Activated CD4-positive, alpha-beta T cell treated with anti-CD3 and anti-CD28 coated beads, Interleukin-2, amount 50 U/mL, for 16 hours (primary cell): ENCODE data around the gene PARP12.

Experiments used
- DNase-seq: peaks from one replicate; pipeline ENCODE4 v3.0.0-alpha.2; 2020

PARP12 gene

DNA sequence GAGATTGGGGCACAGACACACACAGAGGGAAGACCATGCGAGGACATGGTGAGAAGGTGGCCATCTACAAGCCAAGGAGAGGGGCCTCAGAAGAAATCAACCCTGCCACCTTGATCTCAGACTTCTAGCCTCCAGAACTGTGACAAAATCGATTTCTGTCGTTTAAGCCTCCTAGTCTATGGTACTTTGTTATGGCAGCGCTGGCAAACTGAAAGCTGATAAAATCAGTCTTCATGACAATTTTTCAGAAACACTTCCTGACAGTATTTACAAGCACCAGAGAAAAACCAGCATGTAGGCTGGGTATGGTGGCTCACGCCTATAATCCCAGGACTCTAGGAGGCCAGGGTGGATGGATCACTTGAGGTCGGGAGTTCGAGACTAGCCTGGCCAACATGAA, 4.2 kb downstream of the PARP12 start:
- DNase-seq: no peak

DNA sequence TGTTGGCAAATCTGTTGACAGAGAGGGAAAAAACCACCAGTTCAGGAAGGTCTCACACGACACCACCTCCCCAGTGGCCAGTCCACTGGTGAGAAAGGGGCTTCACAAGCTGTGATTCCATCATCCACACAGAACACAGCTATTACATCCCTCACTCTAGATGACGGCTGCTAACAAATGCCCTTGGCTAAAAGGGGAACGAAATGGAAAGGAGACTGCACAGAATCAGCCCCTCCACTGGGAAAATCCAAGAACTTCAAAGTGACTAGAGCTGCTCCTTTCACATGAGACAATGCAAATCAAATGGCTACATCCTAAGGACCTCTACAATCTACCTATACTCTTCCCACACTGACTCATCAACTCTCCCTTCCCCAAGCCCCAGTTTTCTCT, 5.6 kb downstream of the PARP12 start:
- DNase-seq: no peak

DNA sequence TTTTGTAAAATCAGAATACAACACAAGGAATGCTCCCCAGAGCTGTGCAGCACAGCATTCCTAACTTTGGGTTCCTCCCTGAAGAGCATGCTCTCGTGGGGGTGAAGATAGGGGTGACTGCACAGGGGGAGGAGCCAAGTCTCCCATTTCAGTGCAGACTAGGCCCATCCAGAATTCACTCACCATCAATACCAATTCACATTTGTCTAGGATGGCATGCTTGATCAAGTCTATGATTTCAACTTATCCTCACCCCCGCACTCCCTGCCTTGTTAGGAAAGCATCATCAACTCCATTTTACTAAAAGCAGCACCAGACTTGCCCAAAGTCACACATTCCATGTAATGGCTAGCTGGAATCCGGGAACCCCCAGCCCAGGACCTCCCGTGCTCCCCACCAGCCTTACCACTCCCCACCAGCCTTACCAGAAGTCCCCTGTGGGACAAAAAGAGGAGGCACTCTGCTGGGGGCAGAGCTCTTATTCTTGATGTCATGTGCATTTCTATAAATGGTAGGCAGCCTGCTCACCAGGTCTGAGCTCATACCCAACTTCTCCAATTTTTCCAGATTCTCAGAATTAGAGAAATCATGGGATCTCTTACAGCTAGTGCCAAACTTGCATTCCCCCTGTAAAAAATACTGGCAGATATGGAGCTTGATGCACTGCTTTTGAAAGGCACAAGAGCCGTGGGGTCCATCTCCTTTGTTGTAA, 6.2 kb downstream of the PARP12 start:
- no peak for DNase-seq

DNA sequence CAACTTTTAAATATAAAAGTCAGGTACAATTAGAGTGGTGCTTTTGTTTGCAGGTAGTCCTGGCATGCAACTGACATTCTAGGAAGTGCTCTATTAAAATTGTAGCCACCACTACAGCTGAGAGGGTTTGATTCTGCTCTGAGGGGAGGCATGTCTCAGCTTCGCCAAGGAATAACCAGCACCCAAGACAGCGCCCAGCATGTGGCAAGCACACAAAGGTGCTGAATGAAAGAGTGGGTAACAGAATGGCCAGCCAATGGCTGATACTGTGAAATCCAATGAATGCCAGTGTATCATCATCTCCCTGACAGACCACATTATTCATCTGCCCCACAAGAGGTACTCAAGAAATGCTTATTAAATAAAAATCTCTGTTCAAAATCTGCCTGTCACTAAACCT, 6.9 kb downstream of the PARP12 start:
- no peak for DNase-seq

DNA sequence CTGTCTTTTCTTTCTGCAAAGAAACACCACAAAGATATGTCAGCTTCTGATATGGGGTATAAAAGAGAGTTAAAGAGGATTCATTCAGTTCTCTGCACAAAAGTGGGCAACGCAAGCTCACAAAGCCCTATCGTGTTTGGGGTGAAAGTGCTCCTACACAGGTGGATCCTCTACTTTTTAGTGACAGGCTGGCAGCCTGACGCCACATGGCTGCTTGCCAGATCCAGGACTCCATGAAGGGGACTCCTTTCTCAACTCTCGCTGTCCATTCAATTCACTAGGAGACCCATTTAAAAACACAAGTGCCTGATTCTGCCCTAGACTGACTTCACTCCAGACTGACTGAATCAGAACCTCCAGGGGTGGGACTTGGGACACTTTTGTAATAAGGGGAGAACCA, 8.0 kb downstream of the PARP12 start:
- DNase-seq: no peak

DNA sequence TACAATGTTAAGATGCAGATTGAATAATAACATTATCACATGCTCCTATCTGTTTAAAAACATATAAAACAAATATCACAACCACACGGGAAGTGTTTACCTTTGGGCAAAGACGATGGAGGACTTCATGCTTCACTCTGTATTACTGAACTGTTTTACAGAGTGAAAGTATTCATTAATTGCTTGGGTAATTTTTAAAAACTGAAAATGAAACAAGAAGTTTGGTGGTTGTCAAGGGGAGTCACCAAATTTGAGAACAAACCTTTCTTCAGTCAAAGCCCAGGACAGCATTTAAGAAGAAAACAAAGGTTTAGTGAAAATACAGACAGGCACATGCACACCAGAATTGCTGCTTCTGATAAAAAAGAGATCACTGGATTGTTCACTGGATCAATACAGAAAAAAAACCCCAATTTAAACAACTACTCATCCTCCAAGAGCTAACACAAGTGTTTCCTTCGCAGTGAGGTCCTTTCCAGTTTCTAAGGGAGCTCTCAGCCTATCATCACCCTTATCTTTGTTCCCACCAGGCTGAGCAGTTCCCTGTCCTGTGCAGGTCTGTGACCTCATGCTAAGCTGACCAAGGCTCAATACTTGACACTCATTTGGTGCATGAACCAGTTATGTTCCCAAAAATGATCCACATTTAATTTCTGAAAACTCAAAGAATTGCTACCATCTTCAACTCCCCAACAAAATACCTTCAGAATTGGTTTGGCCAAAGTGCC, 8.8 kb downstream of the PARP12 start:
- DNase-seq: no peak

DNA sequence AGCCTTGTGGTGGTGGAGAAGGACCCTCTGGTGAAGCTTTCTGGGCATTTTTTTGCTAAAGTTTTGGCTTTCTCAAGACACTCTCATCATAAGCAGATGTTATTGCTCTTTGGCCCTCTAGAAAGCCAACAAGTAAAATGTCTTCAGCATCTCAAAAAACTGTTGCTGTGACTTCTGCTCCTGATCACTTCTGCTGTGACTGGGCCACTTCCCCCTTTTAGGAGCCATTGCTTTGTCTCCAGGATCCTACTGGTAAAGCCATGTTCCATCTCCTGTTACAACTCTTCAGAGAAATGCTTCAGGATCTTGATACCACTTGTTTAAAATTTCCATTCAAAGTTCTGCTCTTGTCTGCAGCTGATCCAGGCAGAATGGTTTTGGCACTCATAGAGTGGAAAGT, 10.9 kb downstream of the PARP12 start:
- no peak for DNase-seq

DNA sequence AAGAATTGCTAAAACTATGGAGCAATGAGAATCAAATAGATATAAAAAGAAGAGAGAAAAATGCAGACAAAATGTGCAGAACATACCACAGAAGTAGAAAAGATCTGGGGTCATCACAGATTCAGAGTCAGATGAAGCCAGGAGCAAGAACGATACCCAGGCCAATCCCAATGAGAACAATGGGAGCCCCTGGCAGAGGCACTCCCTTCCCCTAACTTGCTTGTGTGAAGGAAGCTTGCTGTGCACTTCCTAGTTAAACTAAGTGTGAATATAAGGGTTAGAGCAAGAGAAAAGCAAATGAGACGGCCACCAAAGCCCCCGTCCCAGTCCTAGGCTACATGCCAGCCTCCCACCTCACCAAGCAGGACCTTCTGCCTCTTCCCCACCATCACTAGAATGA, 12.7 kb downstream of the PARP12 start:
- no peak for DNase-seq

DNA sequence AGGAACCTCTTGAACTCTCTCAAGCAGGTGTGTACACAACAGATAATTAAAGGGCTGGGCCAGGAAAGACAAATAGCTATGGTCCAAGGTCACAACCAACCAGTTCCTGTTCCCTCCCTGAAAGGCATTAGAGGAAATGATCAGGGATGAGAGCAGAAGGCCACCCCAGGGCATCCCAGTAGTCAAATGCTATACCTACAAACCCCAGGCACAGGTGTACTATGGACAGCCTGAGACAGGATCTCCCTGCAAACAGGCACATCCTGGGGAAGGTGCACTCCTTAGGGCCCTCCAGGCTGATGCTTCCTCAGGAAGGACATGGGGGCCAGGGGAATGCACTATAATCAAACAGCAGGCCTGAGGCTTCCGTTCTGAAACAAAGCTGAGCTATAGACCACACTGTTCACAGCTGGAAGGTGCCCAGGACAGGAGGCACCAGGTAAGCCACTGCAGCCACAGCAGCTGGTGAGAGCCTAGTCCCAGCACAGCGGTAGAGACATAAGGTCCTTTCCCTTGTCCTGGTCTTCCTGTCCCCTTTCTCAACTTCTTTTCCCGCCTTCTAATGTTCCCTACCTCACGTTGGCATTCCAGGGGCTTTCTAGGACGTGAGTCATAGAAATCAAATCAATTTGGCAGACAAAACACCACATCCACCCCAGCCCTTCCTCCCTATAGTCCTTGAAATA, 13.3 kb downstream of the PARP12 start:
- no peak for DNase-seq

DNA sequence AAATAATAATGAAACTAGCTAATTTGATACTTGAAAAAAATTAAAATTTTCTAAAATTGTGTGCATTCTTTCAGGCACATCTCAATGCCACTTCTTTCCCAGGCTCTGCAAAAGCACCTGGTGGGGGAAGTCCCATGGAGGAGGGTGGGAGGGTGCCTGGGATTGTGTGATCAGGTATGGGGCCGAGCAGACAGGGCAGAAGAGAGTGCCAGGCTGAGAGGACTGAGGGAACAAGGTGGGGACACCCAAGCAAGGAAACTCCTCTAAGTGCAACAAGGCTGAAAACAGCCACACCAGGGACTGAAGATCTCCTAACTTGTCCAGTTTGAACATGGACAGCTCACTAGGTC, 13.8 kb downstream of the PARP12 start:
- DNase-seq: no peak

DNA sequence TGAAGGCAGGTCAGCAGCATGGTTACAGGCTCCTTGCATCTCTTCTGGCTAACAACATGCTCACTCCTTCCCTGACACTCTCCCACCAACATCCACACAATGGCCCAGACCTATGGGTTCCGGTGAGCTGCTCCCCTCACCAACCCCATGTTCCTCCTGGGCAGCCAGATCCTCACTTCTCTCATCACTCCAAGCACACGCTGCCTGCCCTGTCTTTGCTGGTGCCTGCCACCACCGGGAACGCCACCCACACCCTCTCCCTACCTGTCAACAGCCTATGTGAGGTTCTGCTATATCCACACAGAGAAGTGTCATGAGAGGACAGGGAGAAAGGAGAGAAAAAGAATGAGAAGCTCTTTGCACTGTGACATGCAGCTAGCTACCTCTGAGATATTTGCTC, 14.6 kb downstream of the PARP12 start:
- no peak for DNase-seq

DNA sequence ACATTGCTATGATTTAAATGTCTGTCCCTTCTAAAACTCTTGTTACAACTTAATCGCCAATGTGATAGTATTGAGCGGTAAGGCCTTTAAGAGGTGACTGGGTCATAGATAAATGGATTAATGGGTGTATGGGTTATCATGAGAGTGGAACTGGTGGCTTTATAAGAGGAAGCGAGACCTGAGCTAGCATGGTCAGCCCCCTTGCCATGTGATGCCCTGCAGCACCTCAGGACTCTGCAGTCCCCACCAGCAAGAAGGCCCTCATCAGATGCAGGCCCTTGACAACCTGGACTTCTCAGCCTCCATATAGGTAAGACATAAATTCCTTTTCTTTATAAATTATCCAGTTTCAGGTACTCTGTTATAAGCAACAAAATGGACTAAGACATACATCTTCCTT, 15.6 kb downstream of the PARP12 start:
- no peak for DNase-seq

DNA sequence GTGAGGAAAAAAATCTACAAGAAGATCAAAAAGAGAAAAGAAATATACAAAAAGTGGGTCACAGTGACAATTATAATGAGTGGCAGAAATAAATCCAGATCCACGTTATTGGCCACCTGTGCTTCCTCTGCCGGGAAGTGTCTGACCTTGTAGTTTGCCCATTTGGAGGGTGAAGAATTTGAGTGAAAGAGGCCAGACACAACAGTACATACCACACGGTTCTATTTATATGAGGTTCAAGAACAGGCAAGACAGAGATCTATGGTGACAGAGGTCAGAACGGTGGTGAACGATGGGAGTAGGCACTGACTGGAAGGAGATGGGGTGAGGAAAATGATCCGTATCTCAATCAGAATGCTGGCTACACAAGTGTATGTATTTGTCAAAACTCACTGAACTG, 17.1 kb downstream of the PARP12 start:
- no peak for DNase-seq

DNA sequence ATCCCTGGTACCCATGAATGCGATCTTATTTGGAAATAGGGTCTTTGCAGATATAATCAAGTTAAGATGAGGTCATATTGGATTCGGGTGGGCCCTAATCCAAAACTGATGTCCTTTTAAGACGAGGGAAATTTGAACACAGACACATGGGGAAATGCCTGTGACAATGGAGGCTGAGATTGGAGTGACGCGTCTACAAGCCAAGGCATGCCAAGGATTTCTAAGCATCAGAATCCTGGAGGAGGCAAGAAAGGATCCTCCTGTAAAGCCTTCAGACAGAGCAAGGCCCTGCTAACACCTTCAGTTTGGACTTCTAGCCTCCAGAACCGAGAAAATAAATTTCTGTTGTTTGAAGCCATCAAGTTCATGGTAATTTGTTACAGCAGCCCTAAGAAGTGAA, 18.5 kb downstream of the PARP12 start:
- no peak for DNase-seq

DNA sequence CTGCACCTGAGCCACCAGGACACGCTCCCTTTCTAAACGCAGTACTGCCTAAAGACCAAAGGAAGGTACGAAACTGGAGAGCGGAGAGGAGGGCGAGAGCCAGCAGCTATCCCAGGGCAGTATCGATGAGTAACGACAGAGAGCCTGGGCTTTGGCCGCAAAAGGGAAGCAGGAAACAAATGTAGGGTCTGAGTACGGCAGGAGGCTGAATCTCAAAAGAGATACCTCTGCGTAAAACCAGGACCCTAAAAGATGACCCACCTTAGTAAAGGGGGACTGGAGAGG, 20.4 kb downstream of the PARP12 start:
- DNase-seq: no peak

DNA sequence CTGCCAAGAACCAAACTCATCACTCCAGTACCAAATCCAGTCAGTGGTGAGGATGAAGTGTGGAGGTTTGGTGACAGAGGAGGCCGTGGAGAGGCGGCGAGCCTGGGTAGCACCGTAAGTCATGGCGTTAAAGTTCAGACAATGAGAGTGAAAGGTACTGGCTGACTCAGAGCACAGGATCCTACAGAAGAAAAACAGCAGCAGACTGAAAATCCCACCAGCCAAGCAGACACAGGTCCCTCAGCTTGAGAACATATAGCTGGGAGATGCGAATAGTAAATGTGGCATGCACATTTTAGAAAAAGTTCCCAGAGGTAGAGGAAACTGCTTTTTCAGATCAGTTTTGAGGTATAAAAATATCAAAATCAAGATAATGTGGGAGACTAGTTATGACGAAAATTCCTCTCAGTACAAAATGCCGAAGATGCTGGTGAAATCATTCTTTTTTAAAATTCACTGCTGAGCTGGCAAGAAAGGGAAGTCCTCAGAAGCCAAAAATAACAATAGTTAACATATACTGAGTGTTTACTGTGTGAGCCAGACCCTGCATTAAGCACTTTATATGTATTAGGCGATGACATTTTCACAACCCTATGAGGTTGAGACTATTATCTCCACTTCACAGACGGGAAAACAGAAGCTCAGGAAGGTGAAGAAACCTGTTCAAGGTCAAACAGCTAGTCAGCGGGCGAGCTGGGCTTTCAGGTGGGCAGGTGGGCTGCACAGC, 20.9 kb downstream of the PARP12 start:
- no peak for DNase-seq

DNA sequence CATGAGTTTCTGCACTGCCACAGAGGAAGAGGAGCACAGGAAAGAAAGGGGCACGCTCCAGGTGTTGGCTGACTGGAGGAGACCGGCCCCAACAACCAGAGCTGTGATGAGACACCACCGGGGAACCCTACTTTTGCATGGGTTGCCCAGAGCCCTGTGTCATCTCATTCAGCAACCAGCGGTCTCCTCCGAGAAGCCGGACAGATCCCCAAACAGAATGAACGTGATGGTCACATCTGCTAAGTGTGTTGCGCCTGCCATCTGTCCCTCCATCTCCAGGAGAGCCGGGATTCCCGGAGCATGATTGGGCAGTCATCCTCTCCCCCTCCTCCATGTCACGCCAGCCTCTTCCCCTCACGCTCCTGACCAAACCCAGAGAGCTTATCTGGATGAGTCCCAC, 22.9 kb downstream of the PARP12 start:
- DNase-seq: no peak

DNA sequence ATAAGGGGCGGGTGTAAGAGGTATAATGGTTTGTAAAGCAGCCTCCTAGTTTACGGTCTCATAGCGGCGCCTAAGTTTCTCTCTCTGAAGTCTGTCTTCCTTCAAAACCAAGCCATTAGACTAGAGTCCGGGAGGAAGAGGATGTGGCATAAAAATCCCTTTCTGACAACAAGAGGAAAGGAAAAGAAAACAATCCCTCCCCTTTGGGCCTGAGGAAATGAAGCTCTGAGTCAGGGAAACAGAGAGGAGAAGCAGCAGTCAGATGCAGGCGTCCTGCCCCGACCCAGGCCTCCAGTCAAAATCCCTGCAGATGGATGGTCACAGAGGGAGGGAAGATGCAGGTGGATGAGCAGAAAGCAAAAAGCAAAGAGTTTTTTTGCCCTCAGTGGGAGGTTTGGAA, 23.7 kb downstream of the PARP12 start:
- no peak for DNase-seq

DNA sequence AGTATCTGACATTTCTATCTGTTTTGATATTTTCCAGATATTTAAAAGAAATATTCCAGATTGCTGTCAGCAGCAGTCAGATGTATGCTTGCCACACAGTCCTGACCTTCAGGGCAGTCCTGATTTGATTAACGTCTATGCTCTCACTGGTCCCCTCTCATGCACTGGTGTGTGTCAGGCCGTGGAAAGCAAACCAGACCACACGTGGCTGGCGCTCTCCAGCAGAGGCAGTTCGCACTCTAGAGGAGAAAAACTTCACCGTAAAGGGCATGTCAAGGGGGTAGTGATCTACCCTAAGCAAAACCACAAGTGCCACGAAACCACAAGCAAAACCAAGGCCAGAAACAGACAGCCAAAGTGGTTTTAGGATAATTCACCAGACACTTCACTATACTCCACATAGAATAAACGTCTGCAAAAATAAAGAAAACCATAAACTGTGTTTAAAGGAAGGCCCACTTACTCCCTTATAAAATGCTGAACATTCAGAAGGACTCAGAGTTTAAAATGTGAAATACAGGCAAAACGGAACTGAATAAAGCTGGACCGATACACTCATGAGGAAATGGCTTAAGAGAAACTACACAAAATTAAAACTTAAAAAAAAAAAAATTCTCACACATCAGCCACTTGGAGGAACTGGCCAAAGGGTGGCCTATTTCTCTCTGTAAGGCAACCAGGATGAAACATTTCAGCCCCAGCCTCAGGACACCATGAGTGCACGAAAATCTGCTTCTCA, 26.4 kb downstream of the PARP12 start:
- DNase-seq: peak; percentile 23

DNA sequence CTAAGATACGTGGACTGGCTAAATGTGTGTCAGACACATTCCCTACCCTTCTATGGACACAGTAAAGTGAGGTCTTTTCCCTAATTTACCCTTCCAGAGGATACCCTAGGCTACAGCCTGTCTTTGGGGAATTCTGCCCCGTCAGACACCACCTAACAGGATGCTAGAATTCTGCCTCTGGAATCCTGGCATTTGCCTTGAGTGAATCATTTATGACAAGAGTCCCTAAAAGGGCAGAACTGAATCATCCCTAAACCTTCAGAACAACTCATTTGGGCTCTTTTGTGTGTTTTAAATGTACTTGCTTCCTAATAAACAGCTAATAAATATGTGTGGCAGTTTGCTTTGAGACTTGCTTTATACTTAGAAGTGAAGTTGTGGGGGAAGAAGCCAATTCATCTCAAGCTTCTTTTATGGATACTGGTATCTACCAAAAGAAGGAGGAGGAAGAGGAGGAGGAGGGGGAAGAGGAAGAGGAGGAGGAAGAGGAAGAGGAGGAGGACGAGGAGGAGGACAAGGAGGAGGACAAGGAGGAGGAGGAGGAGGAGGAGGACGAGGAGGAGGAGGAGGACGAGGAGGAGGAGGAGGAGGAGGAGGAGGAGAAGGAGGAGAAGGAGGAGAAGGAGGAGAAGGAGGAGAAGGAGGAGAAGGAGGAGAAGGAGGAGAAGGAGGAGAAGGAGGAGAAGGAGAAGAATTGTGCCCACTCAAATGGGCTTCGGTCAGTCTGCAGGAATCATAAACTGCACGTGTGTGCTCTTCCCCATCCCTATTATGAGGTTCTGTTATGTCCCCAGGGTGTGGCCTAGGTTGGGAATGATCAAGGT, 27.1 kb downstream of the PARP12 start:
- no peak for DNase-seq

DNA sequence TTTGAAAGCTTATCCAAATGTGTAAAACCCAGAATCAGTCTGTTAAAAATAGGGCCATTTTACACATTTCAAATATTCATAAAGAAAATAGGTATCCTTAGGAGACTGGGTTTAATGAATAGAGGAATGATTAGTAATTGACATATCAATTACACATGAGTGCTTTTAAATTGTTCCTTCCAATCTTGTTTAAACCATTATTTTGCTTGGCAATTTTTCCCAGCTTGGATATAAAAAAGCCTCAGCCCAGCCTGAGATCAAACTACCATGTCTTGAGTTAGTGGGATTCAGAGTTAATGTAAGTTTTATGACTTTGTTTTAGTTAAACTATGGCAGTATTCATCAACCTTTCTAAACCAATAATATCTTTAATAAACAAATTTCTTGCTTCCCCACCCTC, 28.3 kb downstream of the PARP12 start:
- no peak for DNase-seq

DNA sequence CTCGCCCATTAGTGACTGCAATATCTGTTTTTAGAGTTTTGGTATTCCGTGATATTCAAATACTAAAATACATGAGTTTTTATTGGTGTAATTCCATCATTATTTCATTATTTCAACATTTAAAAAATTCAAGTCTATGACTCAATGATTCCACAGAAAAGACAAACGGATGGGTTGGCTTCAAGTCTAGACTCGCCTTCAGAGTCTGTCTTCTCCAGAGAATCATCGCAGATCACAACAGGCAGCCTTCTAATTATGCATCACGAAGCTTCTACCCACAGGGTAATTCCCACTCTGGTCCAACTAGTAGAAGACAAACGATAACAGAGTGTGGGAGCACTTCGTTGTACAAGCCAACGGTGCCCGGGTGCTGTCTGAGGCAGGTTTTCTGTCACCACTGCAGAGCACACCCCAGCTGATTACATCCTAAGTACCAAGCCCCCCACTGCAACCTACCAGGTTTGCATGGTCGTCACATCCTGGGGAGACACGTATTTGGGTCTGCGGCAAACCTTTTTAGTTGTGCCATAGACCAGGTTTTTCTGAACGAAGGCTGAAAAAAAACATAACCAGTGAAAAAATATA, 28.9 kb downstream of the PARP12 start:
- no peak for DNase-seq
